ENCODE results near the gene DNHD1. TPM values are rescaled to one million over a fixed set of nuclear protein-coding genes. Genes with fewer than 3 reads are reported as not detected.

DNHD1 gene
- total and polyA plus RNA-seq, 2 of the 8 experiments (the other 6 are each of a cell fraction or from before 2014, with no cell fraction given) = 5.0 to 6.8 TPM

GRCh38 chr11:6488342-6488741 is 8.7 kb upstream of the DNHD1 start (continued):
- TF ChIP-seq GTF2F1 (IDR thresholded peaks at IDR 0.05; ENCODE audit: borderline replicate concordance, low read depth, low read length) (no peak), MAFK (IDR thresholded peaks at IDR 0.05; ENCODE audit: low read depth, low read length) (no peak), CEBPB (IDR thresholded peaks at IDR 0.05; ENCODE audit: low read depth, low read length) (no peak), POLR2A (IDR thresholded peaks at IDR 0.05; ENCODE audit: control extremely low read depth in 1 of 2, low read depth in 2 of 2, low read length in 2 of 2) (no peak), KDM1A (IDR thresholded peaks at IDR 0.05; ENCODE audit: borderline replicate concordance, low read length) (no peak), RNF2 (IDR thresholded peaks at IDR 0.05; ENCODE audit: borderline replicate concordance, low read depth, low read length, missing control alignments, poor library complexity, severe bottlenecking) (no peak), E2F6 (IDR thresholded peaks at IDR 0.05) (no peak), RBBP5 (IDR thresholded peaks at IDR 0.05; ENCODE audit: borderline replicate concordance, low read depth, low read length) (no peak)

Measured in H1 (cell line).